NT2/D1 (cell line): ENCODE data around the gene C2orf68.
"Not testable (repeated sequence)": the region's sequence is repeated elsewhere in the genome, so short reads cannot be mapped to it uniquely, and the experiment has no call there.

Experiments used
- DNase-seq: peaks from one replicate; pipeline ENCODE4 v3.0.0-alpha.2; 2011; ENCODE audit warnings: low read depth, low spot score
- H3K27me3 ChIP-seq: 2 replicates; pipeline ENCODE4 v1.6.0; 2011; ENCODE audit warnings: mild to moderate bottlenecking; ENCODE audit not compliant: insufficient read length, insufficient read depth
- H3K36me3 ChIP-seq: 2 replicates; pipeline ENCODE4 v1.6.1; 2011; ENCODE audit warnings: mild to moderate bottlenecking, low read length, mixed read lengths; ENCODE audit not compliant: insufficient read depth, insufficient read length
- H3K4me1 ChIP-seq: 2 replicates; pipeline ENCODE4 v1.5.1; 2011; ENCODE audit not compliant: insufficient read depth, insufficient read length
- H3K4me3 ChIP-seq: 2 replicates; pipeline ENCODE4 v1.5.1; 2011; ENCODE audit warnings: low read depth; ENCODE audit not compliant: insufficient read length
- H3K9ac ChIP-seq: 2 replicates; pipeline ENCODE4 v1.6.0; 2011; ENCODE audit warnings: low read depth; ENCODE audit not compliant: insufficient read length
- H3K9me3 ChIP-seq: 2 replicates; pipeline ENCODE4 v1.5.1; 2011; ENCODE audit warnings: mild to moderate bottlenecking, low read length; ENCODE audit not compliant: insufficient read depth
- SUZ12 ChIP-seq: IDR thresholded peaks from 2 replicates; pipeline ENCODE4 v1.6.1; 2011; ENCODE audit not compliant: insufficient read length, insufficient read depth; ENCODE audit errors: extremely low read depth
- YY1 ChIP-seq: IDR thresholded peaks from 2 replicates; pipeline ENCODE4 v1.6.1; 2011; ENCODE audit not compliant: insufficient read length, insufficient read depth
- ZNF274 ChIP-seq: IDR thresholded peaks from 2 replicates; pipeline ENCODE4 v1.6.1; 2011; ENCODE audit warnings: mild to moderate bottlenecking, low read depth, low read length

The C2orf68 gene

GRCh38 chr2:85597241-85597640 lies 14.6 kb downstream of the C2orf68 start:
- Histone ChIP-seq H3K9me3 (no peaks in the 10 kb centered on the region), H3K4me3 (no peak overlapping the region), H3K36me3 (peaks cover 42% of the 10 kb centered on the region), H3K27me3 (no peaks in the 10 kb centered on the region), H3K4me1 (peaks cover 2% of the 10 kb centered on the region), H3K9ac (no peak overlapping the region)
- no peak for DNase-seq
- TF ChIP-seq YY1 (no peak), ZNF274 (no peak), SUZ12 (no peak)

- H3K9ac ChIP-seq: peak overlapping the region; percentile 86
- TF ChIP-seq YY1 (no peak), SUZ12 (no peak), ZNF274 (no peak)
- no peak for DNase-seq
- H3K9me3 ChIP-seq: no peaks in the 10 kb centered on the region
- H3K27me3 ChIP-seq: no peaks in the 10 kb centered on the region
- H3K4me3 ChIP-seq: peak overlapping the region; percentile 91
- H3K4me1 ChIP-seq: peaks cover 2% of the 10 kb centered on the region
- H3K36me3 ChIP-seq: peaks cover 42% of the 10 kb centered on the region
Observed at GRCh38 chr2:85596486-85597143, 15.3 kb downstream of the C2orf68 start.

GRCh38 chr2:85596026-85596333 lies 15.9 kb downstream of the C2orf68 start:
- Histone ChIP-seq H3K27me3 (no peaks in the 10 kb centered on the region), H3K9me3 (no peaks in the 10 kb centered on the region), H3K4me1 (peaks cover 2% of the 10 kb centered on the region), H3K36me3 (peaks cover 40% of the 10 kb centered on the region), H3K9ac (peak overlapping the region; percentile 86), H3K4me3 (peak overlapping the region; percentile 91)
- no peak for DNase-seq
- TF ChIP-seq SUZ12: no peak

GRCh38 chr2:85595301-85596025 lies 16.4 kb downstream of the C2orf68 start, which contains the start of gene RNF181:
Gene RNF181 (plus strand): TSS chr2:85595745. CDS start chr2:85595764, 19 bp downstream.
- peak; percentile 57 for TF ChIP-seq YY1
- TF ChIP-seq ZNF274: no peak
- H3K36me3 ChIP-seq: peaks cover 35% of the 10 kb centered on the region
- peaks cover 2% of the 10 kb centered on the region for H3K4me1 ChIP-seq
- peak within 1 kb of the TSS; percentile 86 for H3K9ac ChIP-seq
- peak; percentile 97 for DNase-seq
- H3K27me3 ChIP-seq: no peaks in the 10 kb centered on the region
- H3K4me3 ChIP-seq: peak within 1 kb of the TSS; percentile 91
- no peaks in the 10 kb centered on the region for H3K9me3 ChIP-seq

- TF ChIP-seq YY1 (no peak), SUZ12 (no peak), ZNF274 (no peak)
- Histone ChIP-seq H3K27me3 (no peaks in the 10 kb centered on the region), H3K4me1 (peaks cover 2% of the 10 kb centered on the region), H3K4me3 (peak overlapping the region; percentile 91), H3K9me3 (no peaks in the 10 kb centered on the region), H3K9ac (peak overlapping the region; percentile 85), H3K36me3 (peaks cover 28% of the 10 kb centered on the region)
- DNase-seq: no peak
Observed at GRCh38 chr2:85594715-85595300, 17.1 kb downstream of the C2orf68 start.

- H3K4me3 ChIP-seq: no peak overlapping the region
- H3K27me3 ChIP-seq: no peaks in the 10 kb centered on the region
- peaks cover 2% of the 10 kb centered on the region for H3K4me1 ChIP-seq
- H3K36me3 ChIP-seq: peaks cover 14% of the 10 kb centered on the region
- H3K9me3 ChIP-seq: no peaks in the 10 kb centered on the region
- TF ChIP-seq SUZ12: no peak
- H3K9ac ChIP-seq: no peak overlapping the region
- DNase-seq: no peak
Observed at GRCh38 chr2:85593023-85593422, 18.8 kb downstream of the C2orf68 start.

- H3K9me3 ChIP-seq, H3K36me3 ChIP-seq, H3K4me1 ChIP-seq, H3K4me3 ChIP-seq, DNase-seq, H3K9ac ChIP-seq, H3K27me3 ChIP-seq: not testable (repeated sequence)
Observed at GRCh38 chr2:85592299-85592698, 19.6 kb downstream of the C2orf68 start.
